AG08395 (cell line): ENCODE data around the gene PLAGL2.
"Not testable (repeated sequence)": the region's sequence is repeated elsewhere in the genome, so short reads cannot be mapped to it uniquely, and the experiment has no call there.

Experiments used
- DNase-seq: peaks from one replicate; pipeline ENCODE4 v3.0.0; 2012; ENCODE audit warnings: mixed read lengths, low spot score

Gene PLAGL2

GRCh38 chr20:32203356-32204204 lies 4.0 kb downstream of the PLAGL2 start:
- DNase-seq, result no peak

GRCh38 chr20:32201977-32202363 lies 5.6 kb downstream of the PLAGL2 start:
- DNase-seq, result no peak

- DNase-seq, result peak; percentile 51
Observed at GRCh38 chr20:32201296-32201976, 6.1 kb downstream of the PLAGL2 start.

- DNase-seq, result no peak
Observed at GRCh38 chr20:32199006-32199405, 8.5 kb downstream of the PLAGL2 start.

- not testable (repeated sequence) for DNase-seq
Observed at GRCh38 chr20:32197136-32197535, 10.4 kb downstream of the PLAGL2 start.

- DNase-seq, result not testable (repeated sequence)
Observed at GRCh38 chr20:32196613-32197012, 10.9 kb downstream of the PLAGL2 start.

- no peak for DNase-seq
Observed at GRCh38 chr20:32195581-32195980, 12.0 kb downstream of the PLAGL2 start.

- no peak for DNase-seq
Observed at GRCh38 chr20:32193996-32194395, 13.5 kb downstream of the PLAGL2 start.

GRCh38 chr20:32193336-32193735 lies 14.2 kb downstream of the PLAGL2 start:
- DNase-seq, result not testable (repeated sequence)

- no peak for DNase-seq
Observed at GRCh38 chr20:32192698-32193097, 14.8 kb downstream of the PLAGL2 start.

GRCh38 chr20:32191873-32192272 lies 15.7 kb downstream of the PLAGL2 start:
- DNase-seq, result no peak

GRCh38 chr20:32191422-32191821 lies 16.1 kb downstream of the PLAGL2 start:
- no peak for DNase-seq

- DNase-seq, result no peak
Observed at GRCh38 chr20:32190616-32191415, 16.7 kb downstream of the PLAGL2 start.

GRCh38 chr20:32189691-32190615 lies 17.6 kb downstream of the PLAGL2 start:
- peak; percentile 53 for DNase-seq

- DNase-seq, result no peak
Observed at GRCh38 chr20:32189123-32189410, 18.5 kb downstream of the PLAGL2 start.

GRCh38 chr20:32188376-32189122 lies 19.0 kb downstream of the PLAGL2 start:
- no peak for DNase-seq

GRCh38 chr20:32186506-32186905 lies 21.0 kb downstream of the PLAGL2 start:
- no peak for DNase-seq

GRCh38 chr20:32184961-32185603 lies 22.5 kb downstream of the PLAGL2 start:
- DNase-seq, result no peak

GRCh38 chr20:32183947-32184635 lies 23.5 kb downstream of the PLAGL2 start:
- DNase-seq, result no peak

- no peak for DNase-seq
Observed at GRCh38 chr20:32181606-32182005, 25.9 kb downstream of the PLAGL2 start.
